SK-N-MC (cell line): ENCODE data around the gene CAMTA1.

Experiments
- EZH2 ChIP-seq: fragments of 200-600 bp; sonication (generic); IDR thresholded peaks from one replicate; pipeline ENCODE4 v1.6.1; 2017; ENCODE audit warnings: antibody characterized with exemption
- POLR2AphosphoS5 ChIP-seq: IDR thresholded peaks from 2 replicates; pipeline ENCODE4 v1.6.1; 2012; ENCODE audit warnings: mild to moderate bottlenecking, low read depth, low read length, borderline replicate concordance

GRCh38 chr1:7467476-7468175, 682.4 kb downstream of the CAMTA1 start:
- no peak for TF ChIP-seq POLR2AphosphoS5
- no peak for TF ChIP-seq EZH2
